Tibial nerve (tissue), 4 donors: Measurements from ENCODE around the gene UBE2I.

ENCODE experiments used
- CTCF ChIP-seq, 5 experiments: fragments of 200-600 bp in 3 of 5; fragments of 450-650 bp in 2 of 5; sonication (generic) in 3 of 5; IDR thresholded peaks; one replicate each; pipeline ENCODE4 v1.5.1; 2016 to 2019; ENCODE audit warnings: antibody characterized with exemption in 5 of 5, mild to moderate bottlenecking in 3 of 5, moderate library complexity in 2 of 5
- EP300 ChIP-seq, 2 donors: sonication (generic); formaldehyde crosslinking; IDR thresholded peaks; one replicate each; pipeline ENCODE4 v1.6.1; 2017; ENCODE audit warnings: antibody characterized with exemption in 2 of 2, mild to moderate bottlenecking in 1 of 2
- POLR2A ChIP-seq, 2 donors: fragments of 450-650 bp; IDR thresholded peaks; one replicate each; pipeline ENCODE4 v1.6.1; 2017; ENCODE audit warnings: antibody characterized with exemption in 2 of 2, mild to moderate bottlenecking in 2 of 2, moderate library complexity in 2 of 2

- TF ChIP-seq CTCF (IDR thresholded peaks at IDR 0.05): no peak
- TF ChIP-seq POLR2A (IDR thresholded peaks at IDR 0.05): no peak
- TF ChIP-seq EP300 (IDR thresholded peaks at IDR 0.05): no peak
These were observed 14.0 kb upstream of the UBE2I start for GRCh38 chr16:1295465-1295864.
